Stimulated activated CD8-positive, alpha-beta memory T cell treated with anti-CD3 and anti-CD28 coated beads, Interleukin-2, amount 100 ng/mL, for 1 hour (primary cell): ENCODE results near the gene GPR17.
A peak's percentile ranks its signal among the peaks of the same experiment; 100 is the strongest.

Source experiments
- DNase-seq, 2 donors: peaks; one replicate each; pipeline ENCODE4 v3.0.0-alpha.2; 2020; ENCODE audit warnings: low read depth in 2 of 2

GPR17 gene

GRCh38 chr2:127694986-127695385 lies 49.0 kb downstream of the GPR17 start:
- no peak for DNase-seq

- DNase-seq: peak in 1 of 2 donors; percentile 36
Observed at GRCh38 chr2:127695491-127696472, 49.8 kb downstream of the GPR17 start.

- DNase-seq: no peak
Observed at GRCh38 chr2:127697482-127698180, 51.7 kb downstream of the GPR17 start.

GRCh38 chr2:127698553-127699355 lies 52.8 kb downstream of the GPR17 start:
- no peak for DNase-seq

- DNase-seq: no peak
Observed at GRCh38 chr2:127700527-127701192, 54.7 kb downstream of the GPR17 start.

GRCh38 chr2:127701193-127701650 lies 55.3 kb downstream of the GPR17 start, which contains the start of gene SFT2D3:
TSS of gene SFT2D3 (plus strand) at chr2:127701497. CDS start at chr2:127701529, 32 bp downstream.
- DNase-seq: peak; percentile 76 to 81

GRCh38 chr2:127701651-127702394 lies 55.9 kb downstream of the GPR17 start:
- peak; percentile 57 for DNase-seq
